Measurements from ENCODE around the gene CKAP4.

The CKAP4 gene

DNA sequence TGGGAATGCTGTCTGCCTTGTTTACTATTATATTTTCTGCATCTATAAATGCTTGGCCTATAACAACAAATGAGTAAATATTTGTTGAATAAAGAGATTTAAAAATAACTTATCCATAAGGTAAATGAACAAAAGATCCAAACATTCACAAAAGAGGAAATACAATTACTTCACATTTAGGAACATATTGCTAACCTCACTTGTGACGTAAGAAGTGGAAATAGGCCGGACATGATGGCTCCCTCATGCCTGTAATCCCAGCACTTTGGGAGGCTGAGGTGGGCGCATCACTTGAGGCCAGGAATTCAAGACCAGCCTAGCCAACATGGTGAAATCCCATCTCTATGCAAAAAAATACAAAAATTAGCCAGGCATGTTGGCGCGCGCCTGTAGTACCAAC lies 25.7 kb upstream of the CKAP4 start:
- DNase-seq, result no peak

DNA sequence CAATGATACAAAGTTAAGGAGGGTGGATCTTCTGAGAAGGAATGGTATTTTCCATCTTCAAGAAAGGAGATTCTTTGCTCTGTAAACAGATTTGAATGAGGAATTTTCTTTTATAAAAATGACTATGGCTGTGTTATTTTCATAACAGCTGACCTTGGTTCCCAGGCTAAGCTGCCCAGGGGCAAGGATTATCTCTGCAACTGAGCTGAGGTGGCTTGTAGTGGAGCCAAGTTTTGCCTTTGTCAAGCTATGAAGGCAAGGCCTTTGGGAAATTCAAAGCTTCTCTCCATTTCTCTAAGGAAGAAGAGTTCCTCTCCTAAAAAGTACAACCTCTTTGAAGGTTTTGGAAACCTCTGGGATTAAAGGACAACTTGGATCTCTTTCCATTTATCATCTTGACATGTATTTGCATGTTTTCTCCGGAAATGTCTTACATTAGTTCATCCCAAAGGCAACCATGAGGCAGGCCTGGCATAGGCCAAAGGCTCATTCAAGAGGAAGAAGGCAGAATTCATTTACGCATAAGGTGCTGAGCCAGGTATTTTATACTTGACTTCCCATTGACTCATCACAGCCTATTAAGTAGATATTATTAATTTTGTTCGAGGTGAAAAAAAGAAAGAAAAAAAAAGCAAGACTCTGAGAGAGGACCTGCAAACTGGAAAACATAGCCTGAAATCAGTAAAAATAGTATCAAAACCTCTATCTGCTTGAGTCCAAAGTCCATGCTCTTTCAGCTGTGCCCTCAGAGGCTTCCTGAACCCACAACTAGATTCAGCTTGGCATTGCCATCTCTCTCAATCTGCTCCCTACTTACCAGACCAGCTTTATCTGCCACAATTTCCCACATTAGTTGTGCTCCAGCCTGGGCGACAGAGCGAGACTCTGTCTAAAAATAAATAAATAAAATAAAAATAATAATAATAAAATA lies 24.0 kb upstream of the CKAP4 start:
- no peak for DNase-seq

GRCh38 chr12:106269150-106269771 lies 21.4 kb upstream of the CKAP4 start:
- no peak for DNase-seq

- no peak for DNase-seq
Measured at GRCh38 chr12:106267535-106267934, 19.7 kb upstream of the CKAP4 start.

DNA sequence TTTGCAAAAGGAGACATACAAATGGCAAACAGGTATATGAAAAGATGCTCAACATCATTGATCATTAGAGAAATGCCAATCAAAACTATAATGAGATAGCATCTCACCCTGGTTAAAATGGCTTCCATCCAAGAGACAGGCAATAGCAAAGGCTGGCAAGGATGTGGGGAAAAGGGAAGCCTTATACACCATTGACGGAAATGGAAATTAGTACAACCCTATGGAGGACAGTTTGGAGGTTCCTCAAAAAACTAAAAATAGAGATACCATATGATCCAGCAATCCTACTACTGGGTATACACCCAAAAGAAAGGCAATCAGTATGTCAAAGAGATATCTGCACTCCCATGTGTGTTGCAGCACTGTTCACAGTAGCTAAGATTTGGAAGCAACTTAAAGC lies 17.3 kb upstream of the CKAP4 start:
- DNase-seq, result no peak

DNA sequence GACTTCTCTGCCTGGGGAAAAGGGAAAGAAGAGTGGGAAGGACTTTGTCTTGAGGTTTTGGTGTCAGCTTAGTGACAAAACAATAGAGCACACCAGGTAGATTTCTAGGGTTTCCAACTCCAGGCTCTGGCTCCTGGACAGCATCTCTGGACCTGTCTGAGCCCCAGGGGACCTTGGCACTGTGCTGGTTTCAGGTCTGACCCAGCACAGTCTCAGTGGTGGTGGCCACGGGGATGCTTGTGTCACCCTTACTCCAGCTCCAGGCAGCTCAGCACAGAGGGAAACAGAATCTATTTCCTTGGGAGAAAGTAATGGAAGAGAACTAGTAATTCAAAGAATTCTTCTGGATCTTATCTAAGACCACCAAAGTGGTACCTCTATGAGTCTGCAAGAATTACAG lies 11.1 kb upstream of the CKAP4 start:
- no peak for DNase-seq

DNA sequence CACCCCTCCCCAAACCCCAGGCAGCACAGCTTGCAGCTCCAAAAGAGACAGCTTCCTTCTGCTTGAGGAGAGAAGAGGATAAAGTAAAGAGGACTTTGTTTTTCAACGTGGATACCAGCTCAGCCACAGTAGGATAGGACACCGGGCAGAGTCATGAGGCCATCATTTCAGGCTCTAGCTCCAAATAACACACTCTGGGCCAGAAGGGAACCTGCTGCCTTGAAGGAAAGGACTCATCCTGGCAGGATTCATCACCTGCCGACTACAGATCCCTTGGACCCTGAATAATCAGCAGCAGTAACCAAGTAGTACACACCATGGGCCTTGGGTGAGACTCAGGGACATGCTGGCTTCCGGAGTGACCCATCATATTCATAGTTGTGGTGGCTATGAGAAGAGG lies 10.4 kb upstream of the CKAP4 start:
- no peak for DNase-seq

DNA sequence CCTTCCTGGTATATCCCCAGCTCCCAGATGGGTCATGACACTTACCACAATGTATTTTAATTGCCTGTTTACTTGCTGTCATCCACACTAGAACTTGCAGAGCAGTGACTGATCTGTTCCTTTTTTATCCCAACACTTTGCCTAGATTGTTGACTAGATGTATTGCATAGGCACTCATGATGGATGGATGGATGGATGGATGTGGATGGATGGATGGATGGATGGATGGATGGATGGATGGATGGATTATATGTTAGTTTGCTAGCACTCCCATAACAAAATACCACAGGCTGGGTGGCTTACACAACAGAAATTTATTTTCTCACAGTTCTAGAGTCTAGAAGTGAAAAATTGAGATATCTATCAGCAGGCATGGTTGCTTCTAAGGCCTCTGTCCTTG lies 8.7 kb upstream of the CKAP4 start:
- DNase-seq, result no peak

- DNase-seq, result no peak
Measured at GRCh38 chr12:106255952-106256351, 8.1 kb upstream of the CKAP4 start.

DNA sequence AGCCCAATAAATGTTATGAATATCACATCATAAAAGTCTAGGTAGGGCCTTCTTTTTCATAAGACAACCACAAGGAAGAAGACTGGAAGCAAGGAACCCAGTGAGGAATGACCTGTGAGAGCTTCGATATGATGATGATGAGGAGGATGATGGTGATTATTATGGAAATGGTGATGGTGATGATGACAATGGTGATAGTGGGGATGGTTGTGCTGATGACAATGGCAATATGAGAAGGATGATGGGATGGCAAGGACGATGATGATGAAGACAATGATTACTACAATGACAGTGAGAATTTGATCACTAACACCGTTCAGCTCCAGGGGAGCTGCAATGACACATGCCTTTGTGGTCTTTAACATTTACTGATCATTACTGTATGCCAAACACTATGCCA lies 7.7 kb upstream of the CKAP4 start:
- DNase-seq, result no peak

GRCh38 chr12:106254724-106255123 lies 6.9 kb upstream of the CKAP4 start:
- no peak for DNase-seq

GRCh38 chr12:106251631-106252455 lies 4.0 kb upstream of the CKAP4 start:
- DNase-seq, result no peak

- no peak for DNase-seq
Measured at GRCh38 chr12:106249411-106250135, 1.8 kb upstream of the CKAP4 start.

- DNase-seq, result no peak
Measured at GRCh38 chr12:106248846-106249371, 1.1 kb upstream of the CKAP4 start.

GRCh38 chr12:106248312-106248845 lies 559 bp upstream of the CKAP4 start:
- DNase-seq, result no peak

GRCh38 chr12:106246891-106247673 lies 738 bp downstream of the CKAP4 start:
- no peak for DNase-seq

- DNase-seq, result no peak
Measured at GRCh38 chr12:106245767-106246166, 2.1 kb downstream of the CKAP4 start.

DNA sequence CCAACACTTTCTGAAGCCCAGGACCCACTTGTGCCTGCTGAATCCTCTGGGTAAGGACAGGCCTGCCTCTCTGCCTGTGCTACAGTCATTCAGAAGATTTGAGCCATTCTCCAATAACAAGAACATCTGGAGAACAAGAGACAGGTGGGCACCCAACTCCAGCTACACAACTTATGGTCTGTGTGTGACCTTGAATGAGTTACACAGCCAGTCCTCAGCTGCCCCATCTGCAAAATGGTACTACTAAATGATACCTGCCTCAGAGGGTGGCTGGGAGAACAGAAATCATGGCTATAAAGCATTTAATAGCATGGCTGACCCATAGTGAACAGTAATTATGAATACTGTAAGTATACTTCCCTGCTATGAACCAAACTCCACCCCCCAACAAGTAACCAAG lies 4.2 kb downstream of the CKAP4 start:
- no peak for DNase-seq

GRCh38 chr12:106240821-106241220 lies 7.0 kb downstream of the CKAP4 start:
- DNase-seq, result no peak

DNA sequence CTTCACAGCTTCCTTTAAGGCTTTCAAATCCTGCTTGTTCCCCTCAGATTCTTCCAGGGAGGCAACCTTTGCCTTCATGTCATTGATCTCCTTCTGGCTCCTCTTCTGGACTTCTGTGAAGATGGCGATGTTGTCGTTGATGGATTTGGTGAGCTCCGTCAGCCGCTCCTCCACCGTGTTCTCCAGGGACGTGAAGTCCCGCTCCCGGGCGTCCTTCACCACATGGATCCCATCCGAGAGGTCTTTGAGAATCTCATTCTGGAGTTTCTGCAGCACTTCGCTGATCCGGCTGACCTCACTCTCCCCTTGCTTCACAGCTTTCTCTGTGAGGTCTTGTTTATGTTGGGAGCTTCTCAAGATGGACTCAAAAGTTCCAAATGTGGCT lies 7.9 kb downstream of the CKAP4 start:
- no peak for DNase-seq

- no peak for DNase-seq
Measured at GRCh38 chr12:106239241-106239950, 8.4 kb downstream of the CKAP4 start.

Data from NCI-H2107 (cell line).